Left ventricle myocardium inferior (tissue), 1 donor: Measurements from ENCODE around the gene AQP3. TPM values are rescaled to one million over a fixed set of nuclear protein-coding genes. Genes with fewer than 3 reads are reported as not detected.
A peak's percentile ranks its signal among the peaks of the same experiment; 100 is the strongest.

Source experiments
- DNase-seq: peaks from one replicate; pipeline ENCODE4 v3.0.0-alpha.2; 2020
- H3K27ac ChIP-seq: fragments of 200-600 bp; replicated peaks from 2 replicates; pipeline ENCODE4 v1.8.0; 2021
- H3K27me3 ChIP-seq: fragments of 200-600 bp; 2 replicates; pipeline ENCODE4 v1.8.0; 2021; ENCODE audit warnings: low read depth
- H3K36me3 ChIP-seq: fragments of 200-600 bp; 2 replicates; pipeline ENCODE4 v1.8.0; 2021
- H3K4me1 ChIP-seq: fragments of 200-600 bp; 2 replicates; pipeline ENCODE4 v1.8.0; 2021
- H3K4me3 ChIP-seq: fragments of 200-600 bp; 2 replicates; pipeline ENCODE4 v1.8.0; 2021; ENCODE audit warnings: mild to moderate bottlenecking, moderate library complexity
- H3K9me3 ChIP-seq: fragments of 200-600 bp; replicated peaks from 2 replicates; pipeline ENCODE4 v1.8.0; 2021
- CTCF ChIP-seq: fragments of 200-600 bp; IDR thresholded peaks from 2 replicates; pipeline ENCODE4 v1.8.0; 2021; ENCODE audit warnings: antibody characterized with exemption, mild to moderate bottlenecking, borderline replicate concordance
- intact Hi-C: fragments of 100-400 bp; cut with micrococcal nuclease; formaldehyde crosslinking; loops from one replicate; pipeline ENCODE4 v1.11.0; 2022
- total RNA-seq: library from RNA; stranded (reverse); fragmentation: NEBNext Ultra II Directional; extraction: Animal tissue kit (Norgen Biotek cat#: 25700); gene quantifications from one replicate; pipeline ENCODE4 v1.2.1, GENCODE V29; 2021
- donor health status: DM: no; HTN: yes; CAD: no; lungs with severe emphysema.

The AQP3 gene
- total RNA-seq, 1 donor from 2014 or later: 13.6 TPM

GRCh38 chr9:33414889-33415500 is 32.4 kb downstream of the AQP3 start:
- no peaks in the 10 kb centered on the region for H3K9me3 ChIP-seq
- H3K27ac ChIP-seq: no peak overlapping the region
- DNase-seq: no peak
- no peaks in the 10 kb centered on the region for H3K27me3 ChIP-seq
- no peak overlapping the region for H3K4me3 ChIP-seq
- no peaks in the 10 kb centered on the region for H3K36me3 ChIP-seq
- peaks cover 14% of the 10 kb centered on the region for H3K4me1 ChIP-seq
- TF ChIP-seq CTCF: no peak
- intact Hi-C loops: no loop called here

- Histone ChIP-seq H3K4me3 (no peak overlapping the region), H3K9me3 (no peaks in the 10 kb centered on the region), H3K4me1 (peaks cover 14% of the 10 kb centered on the region), H3K36me3 (no peaks in the 10 kb centered on the region), H3K27me3 (no peaks in the 10 kb centered on the region), H3K27ac (no peak overlapping the region)
- no peak for TF ChIP-seq CTCF
- DNase-seq: no peak
- intact Hi-C loops: no loop called here
Measured at GRCh38 chr9:33414268-33414667, 33.1 kb downstream of the AQP3 start.

GRCh38 chr9:33408087-33408486 is 39.3 kb downstream of the AQP3 start:
- intact Hi-C loops: no loop called here
- no peak for DNase-seq
- H3K36me3 ChIP-seq: no peaks in the 10 kb centered on the region
- no peaks in the 10 kb centered on the region for H3K9me3 ChIP-seq
- H3K4me1 ChIP-seq: peaks cover 29% of the 10 kb centered on the region
- H3K4me3 ChIP-seq: no peak overlapping the region
- no peaks in the 10 kb centered on the region for H3K27me3 ChIP-seq
- no peak for TF ChIP-seq CTCF
- H3K27ac ChIP-seq: no peak overlapping the region

GRCh38 chr9:33407061-33407460 is 40.3 kb downstream of the AQP3 start:
- no peak overlapping the region for H3K27ac ChIP-seq
- no peaks in the 10 kb centered on the region for H3K9me3 ChIP-seq
- no peak overlapping the region for H3K4me3 ChIP-seq
- DNase-seq: no peak
- intact Hi-C loops: no loop called here
- no peaks in the 10 kb centered on the region for H3K36me3 ChIP-seq
- no peak for TF ChIP-seq CTCF
- H3K4me1 ChIP-seq: peaks cover 40% of the 10 kb centered on the region
- H3K27me3 ChIP-seq: no peaks in the 10 kb centered on the region

- DNase-seq: no peak
- TF ChIP-seq CTCF: no peak
- H3K9me3 ChIP-seq: no peaks in the 10 kb centered on the region
- no peaks in the 10 kb centered on the region for H3K27me3 ChIP-seq
- peaks cover 55% of the 10 kb centered on the region for H3K4me1 ChIP-seq
- no peaks in the 10 kb centered on the region for H3K36me3 ChIP-seq
- H3K27ac ChIP-seq: peak overlapping the region; percentile 97
- intact Hi-C loops: no loop called here
- no peak overlapping the region for H3K4me3 ChIP-seq
Measured at GRCh38 chr9:33404788-33405362, 42.5 kb downstream of the AQP3 start.
